T-cell (primary cell): ENCODE data around the gene TJP3. TPM values are rescaled to one million over a fixed set of nuclear protein-coding genes. Genes with fewer than 3 reads are reported as not detected.

ENCODE experiments used
- ATAC-seq, 4 experiments: fragments of 200-7000 bp in 3 of 4; fragments of 150-1000 bp in 1 of 4; cut with Tn5 transposase; replicated peaks in 1 of 4; 1 replicate in 3 of 4; 2 replicates in 1 of 4; pipeline ENCODE4 v1.10.0; 2021; ENCODE audit warnings: moderate library complexity in 3 of 4, mild to moderate bottlenecking in 2 of 4, moderate number of reproducible peaks in 1 of 4
- CTCF ChIA-PET, 2 donors: fragments of 300-600 bp; sonication (Branson Sonifier 250); formaldehyde crosslinking; loops; one replicate each; lab custom pipeline; 2022; ENCODE audit warnings: antibody characterized with exemption in 2 of 2; lab: Charles Lee
- POLR2A ChIA-PET, 2 donors: fragments of 300-600 bp; sonication (Branson Sonifier 250); formaldehyde crosslinking; loops; one replicate each; lab custom pipeline; 2022; ENCODE audit warnings: antibody characterized with exemption in 2 of 2; lab: Charles Lee
- DNase-seq, 35 experiments: peaks; one replicate each; pipeline versions ENCODE4 v3.0.0 to v3.0.0-alpha.2; 2013 to 2023
- H3K27ac ChIP-seq: one replicate; pipeline ENCODE4 v1.5.1; 2013; ENCODE audit warnings: low read length
- H3K27me3 ChIP-seq, 2 experiments: replicated peaks in 1 of 2; 1 replicate in 1 of 2; 2 replicates in 1 of 2; pipeline versions ENCODE4 v1.6.1 to v1.7.0; 2013; ENCODE audit warnings: low read length in 1 of 2, mixed read lengths in 1 of 2; ENCODE audit not compliant: control insufficient read depth in 2 of 2, insufficient read depth in 2 of 2; ENCODE audit errors: extremely low read depth in 1 of 2
- H3K36me3 ChIP-seq, 2 donors: 1 replicate in 1 of 2; 2 replicates in 1 of 2; pipeline versions ENCODE4 v1.6.1 to v1.7.0; 2013; ENCODE audit warnings: low read length in 1 of 2; ENCODE audit not compliant: control insufficient read depth in 2 of 2, insufficient read depth in 1 of 2; ENCODE audit errors: extremely low read depth in 1 of 2
- H3K4me1 ChIP-seq, 2 experiments: 1 replicate in 1 of 2; 2 replicates in 1 of 2; pipeline versions ENCODE4 v1.6.1 to v1.7.0; 2013; ENCODE audit warnings: low read length in 2 of 2, mixed read lengths in 1 of 2; ENCODE audit not compliant: insufficient read depth in 2 of 2, control insufficient read depth in 1 of 2; ENCODE audit errors: extremely low read depth in 1 of 2
- H3K4me3 ChIP-seq, 2 donors: 1 replicate in 1 of 2; 2 replicates in 1 of 2; pipeline versions ENCODE4 v1.5.1 to v1.7.0; 2013; ENCODE audit warnings: mild to moderate bottlenecking in 2 of 2, low read length in 1 of 2, moderate library complexity in 1 of 2; ENCODE audit not compliant: control insufficient read depth in 1 of 2; ENCODE audit errors: extremely low read depth in 1 of 2
- H3K9me3 ChIP-seq: 2 replicates; pipeline ENCODE4 v1.7.0; 2013
- H3K27ac Mint-ChIP-seq, 2 donors: one replicate each; pipeline ENCODE4 v1.8.0; 2020 to 2021; ENCODE audit warnings: mild to moderate bottlenecking in 2 of 2, mixed read lengths in 2 of 2
- H3K27me3 Mint-ChIP-seq, 2 donors: one replicate each; pipeline ENCODE4 v1.8.0; 2021 to 2022; ENCODE audit warnings: mixed read lengths in 2 of 2
- H3K36me3 Mint-ChIP-seq: one replicate; pipeline ENCODE4 v1.8.0; 2021; ENCODE audit warnings: mixed read lengths
- H3K4me1 Mint-ChIP-seq, 3 donors: one replicate each; pipeline ENCODE4 v1.8.0; 2020 to 2022; ENCODE audit warnings: mixed read lengths in 3 of 3, mild to moderate bottlenecking in 1 of 3
- H3K4me3 Mint-ChIP-seq, 3 donors: one replicate each; pipeline ENCODE4 v1.8.0; 2020 to 2022; ENCODE audit warnings: mild to moderate bottlenecking in 3 of 3, mixed read lengths in 3 of 3, moderate library complexity in 3 of 3
- H3K9me3 Mint-ChIP-seq, 3 donors: one replicate each; pipeline ENCODE4 v1.8.0; 2020 to 2022; ENCODE audit warnings: mixed read lengths in 3 of 3
- WGBS: methylation state at CpG from one replicate; pipeline ENCODE4 v1.1.5; 2013; ENCODE audit warnings: missing lambda C conversion rate; ENCODE audit not compliant: insufficient coverage; 5-methylcytosine and 5-hydroxymethylcytosine counted together
- total RNA-seq, 35 experiments: library from RNA in 6 of 35; stranded (reverse) in 6 of 35; fragments of 120-200 nt in 1 of 35; gene quantifications; one replicate each; pipeline versions ENCODE4 v1.2.1 to v1.2.4 and lab custom pipeline; 2013 to 2026

TJP3 gene
- total RNA-seq, 5 donors from 2014 or later (not counting 1 experiment from before 2014, with no cell fraction given): 12.6 to 28.9 (median 19.4) TPM

- DNase-seq: no peak
- H3K27ac Mint-ChIP-seq: no peak overlapping the region
- 83% methylated on average over 6 of the region's 9 CpGs for WGBS
Measured at GRCh38 chr19:3780786-3781304, 72.7 kb downstream of the TJP3 start.

GRCh38 chr19:3781603-3782002 is 73.4 kb downstream of the TJP3 start:
- H3K4me1 Mint-ChIP-seq: peaks cover 6 to 23% (median 15%) of the 10 kb centered on the region in 3 donors
- H3K4me3 ChIP-seq: no peak overlapping the region
- H3K27me3 Mint-ChIP-seq: no peaks in the 10 kb centered on the region
- peaks cover 6 to 17% (median 16%) of the 10 kb centered on the region in 3 donors for H3K9me3 Mint-ChIP-seq
- H3K27ac Mint-ChIP-seq: no peak overlapping the region
- peaks cover 3% of the 10 kb centered on the region for H3K9me3 ChIP-seq
- peaks cover 8 to 16% of the 10 kb centered on the region in 2 donors for H3K36me3 ChIP-seq
- ATAC-seq (no peak), DNase-seq (no peak)
- peaks cover 0 to 6% of the 10 kb centered on the region in 2 experiments for H3K27me3 ChIP-seq
- H3K27ac ChIP-seq: no peak overlapping the region
- peaks cover 3 to 27% of the 10 kb centered on the region in 2 experiments for H3K4me1 ChIP-seq
- no CpG with 5 or more reads among the region's 2 CpGs for WGBS
- H3K36me3 Mint-ChIP-seq: peaks cover 17% of the 10 kb centered on the region
- CTCF ChIA-PET: no interaction called here
- POLR2A ChIA-PET: interaction anchor here in 1 of 2 donors (0.6 kb wide), 1 partner anchor 1755 kb away, joined by 4 read pairs; no protein-coding TSS in a partner anchor
- H3K4me3 Mint-ChIP-seq: no peak overlapping the region

More at GRCh38 chr19:3780786-3781304, 72.7 kb downstream of the TJP3 start:
- Histone ChIP-seq H3K4me1 (peaks cover 3 to 24% of the 10 kb centered on the region in 2 experiments), H3K36me3 (peaks cover 8 to 16% of the 10 kb centered on the region in 2 donors), H3K9me3 (peaks cover 3% of the 10 kb centered on the region), H3K27me3 (peaks cover 0 to 6% of the 10 kb centered on the region in 2 experiments), H3K4me3 (no peak overlapping the region), H3K27ac (no peak overlapping the region)
- CTCF ChIA-PET: interaction anchor here in 1 of 2 donors (0.6 to 1.2 kb wide), 2 partner anchors 38 to 207 kb away, joined by 3 to 5 read pairs; no protein-coding TSS in a partner anchor
- ATAC-seq: no peak
- peaks cover 6 to 17% (median 16%) of the 10 kb centered on the region in 3 donors for H3K9me3 Mint-ChIP-seq
- peaks cover 6 to 22% (median 15%) of the 10 kb centered on the region in 3 donors for H3K4me1 Mint-ChIP-seq
- POLR2A ChIA-PET: interaction anchor here in 1 of 2 donors (0.6 kb wide), 1 partner anchor 14 kb away, joined by 3 read pairs; no protein-coding TSS in a partner anchor
- no peak overlapping the region for H3K4me3 Mint-ChIP-seq
- no peaks in the 10 kb centered on the region for H3K27me3 Mint-ChIP-seq
- H3K36me3 Mint-ChIP-seq: peaks cover 17% of the 10 kb centered on the region

- Mint-ChIP-seq H3K36me3 (peaks cover 17% of the 10 kb centered on the region), H3K9me3 (peaks cover 6 to 17% (median 16%) of the 10 kb centered on the region in 3 donors), H3K4me1 (peaks cover 6 to 28% (median 17%) of the 10 kb centered on the region in 3 donors), H3K4me3 (peak overlapping the region in 1 of 3 donors; percentile 32), H3K27ac (peak overlapping the region; percentile 23 to 48), H3K27me3 (no peaks in the 10 kb centered on the region)
- ATAC-seq (no peak), DNase-seq (no peak)
- peaks cover 3% of the 10 kb centered on the region for H3K9me3 ChIP-seq
- ChIA-PET CTCF (no interaction called here), POLR2A (interaction anchor here in 1 of 2 donors (0.6 kb wide), 1 partner anchor 1754 kb away, joined by 4 read pairs; no protein-coding TSS in a partner anchor)
- H3K36me3 ChIP-seq: peaks cover 8 to 16% of the 10 kb centered on the region in 2 donors
- no peak overlapping the region for H3K27ac ChIP-seq
- WGBS: 94% methylated on average over 1 of the region's 1 CpG
- peaks cover 0 to 6% of the 10 kb centered on the region in 2 experiments for H3K27me3 ChIP-seq
- H3K4me1 ChIP-seq: peaks cover 6 to 32% of the 10 kb centered on the region in 2 experiments
- H3K4me3 ChIP-seq: no peak overlapping the region
Measured at GRCh38 chr19:3782330-3782729, 74.1 kb downstream of the TJP3 start.

- Mint-ChIP-seq H3K36me3 (peaks cover 17% of the 10 kb centered on the region), H3K27me3 (no peaks in the 10 kb centered on the region), H3K9me3 (peaks cover 6 to 17% (median 16%) of the 10 kb centered on the region in 3 donors), H3K4me3 (no peak overlapping the region), H3K4me1 (peaks cover 6 to 30% (median 17%) of the 10 kb centered on the region in 3 donors), H3K27ac (no peak overlapping the region)
- DNase-seq (no peak), ATAC-seq (no peak)
- Histone ChIP-seq H3K27me3 (peaks cover 0 to 6% of the 10 kb centered on the region in 2 experiments), H3K4me3 (no peak overlapping the region), H3K27ac (no peak overlapping the region), H3K36me3 (peaks cover 8 to 16% of the 10 kb centered on the region in 2 donors), H3K4me1 (peaks cover 6 to 32% of the 10 kb centered on the region in 2 experiments), H3K9me3 (peaks cover 3% of the 10 kb centered on the region)
- WGBS: 85% methylated on average over 8 of the region's 13 CpGs
- ChIA-PET POLR2A (no interaction called here), CTCF (interaction anchor here in 1 of 2 donors (1.1 kb wide), 1 partner anchor 39 kb away, joined by 3 read pairs; no protein-coding TSS in a partner anchor)
Measured at GRCh38 chr19:3782903-3783302, 74.7 kb downstream of the TJP3 start.

GRCh38 chr19:3783660-3784584 is 75.7 kb downstream of the TJP3 start:
- ChIA-PET CTCF (interaction anchor here in 1 of 2 donors (1.1 kb wide), 1 partner anchor 38 kb away, joined by 3 read pairs; no protein-coding TSS in a partner anchor), POLR2A (no interaction called here)
- H3K4me3 ChIP-seq: no peak overlapping the region
- Mint-ChIP-seq H3K27ac (peak overlapping the region in 1 of 2 donors; percentile 28), H3K27me3 (no peaks in the 10 kb centered on the region), H3K4me3 (peak overlapping the region; percentile 63 to 80 (median 79)), H3K36me3 (peaks cover 17% of the 10 kb centered on the region), H3K9me3 (peaks cover 6 to 17% (median 16%) of the 10 kb centered on the region in 3 donors), H3K4me1 (peaks cover 6 to 31% (median 18%) of the 10 kb centered on the region in 3 donors)
- no peak overlapping the region for H3K27ac ChIP-seq
- DNase-seq (peak in 25 of 35 experiments; percentile 21 to 62 (median 44)), ATAC-seq (peak in 1 of 4 experiments; percentile 55)
- H3K4me1 ChIP-seq: peaks cover 6 to 40% of the 10 kb centered on the region in 2 experiments
- WGBS: 90% methylated on average over 28 of the region's 49 CpGs
- H3K27me3 ChIP-seq: peaks cover 0 to 6% of the 10 kb centered on the region in 2 experiments
- peaks cover 8 to 16% of the 10 kb centered on the region in 2 donors for H3K36me3 ChIP-seq
- peaks cover 3% of the 10 kb centered on the region for H3K9me3 ChIP-seq
